ENCODE results near the gene MBNL3.

Gene MBNL3

DNA sequence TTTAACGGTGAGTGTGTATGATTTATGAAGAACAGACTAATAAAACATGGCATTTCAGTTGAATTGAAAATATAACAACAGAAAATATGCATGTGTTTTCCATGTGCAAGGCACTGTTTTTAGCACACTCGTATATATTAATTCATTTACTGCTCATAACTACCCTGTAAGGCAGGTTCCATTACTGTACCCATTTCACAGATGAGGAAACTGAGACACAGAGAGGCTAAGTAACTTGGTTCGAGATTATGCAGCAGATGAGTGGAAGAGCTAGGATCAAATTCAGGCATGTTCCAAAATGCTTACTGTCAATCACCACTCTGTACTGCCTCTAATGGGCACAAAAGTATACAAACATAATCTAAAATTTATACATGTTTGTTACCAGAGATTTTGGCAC, 20.4 kb downstream of the MBNL3 start:
- TF ChIP-seq, protein P1, sequence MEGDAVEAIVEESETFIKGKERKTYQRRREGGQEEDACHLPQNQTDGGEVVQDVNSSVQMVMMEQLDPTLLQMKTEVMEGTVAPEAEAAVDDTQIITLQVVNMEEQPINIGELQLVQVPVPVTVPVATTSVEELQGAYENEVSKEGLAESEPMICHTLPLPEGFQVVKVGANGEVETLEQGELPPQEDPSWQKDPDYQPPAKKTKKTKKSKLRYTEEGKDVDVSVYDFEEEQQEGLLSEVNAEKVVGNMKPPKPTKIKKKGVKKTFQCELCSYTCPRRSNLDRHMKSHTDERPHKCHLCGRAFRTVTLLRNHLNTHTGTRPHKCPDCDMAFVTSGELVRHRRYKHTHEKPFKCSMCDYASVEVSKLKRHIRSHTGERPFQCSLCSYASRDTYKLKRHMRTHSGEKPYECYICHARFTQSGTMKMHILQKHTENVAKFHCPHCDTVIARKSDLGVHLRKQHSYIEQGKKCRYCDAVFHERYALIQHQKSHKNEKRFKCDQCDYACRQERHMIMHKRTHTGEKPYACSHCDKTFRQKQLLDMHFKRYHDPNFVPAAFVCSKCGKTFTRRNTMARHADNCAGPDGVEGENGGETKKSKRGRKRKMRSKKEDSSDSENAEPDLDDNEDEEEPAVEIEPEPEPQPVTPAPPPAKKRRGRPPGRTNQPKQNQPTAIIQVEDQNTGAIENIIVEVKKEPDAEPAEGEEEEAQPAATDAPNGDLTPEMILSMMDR (IDR thresholded peaks at IDR 0.05), result no peak
- no peaks in the 10 kb centered on the region for H3K36me3 ChIP-seq
- H3K27me3 ChIP-seq, result no peaks in the 10 kb centered on the region
- H3K27ac ChIP-seq, result no peak overlapping the region
- H3K4me3 ChIP-seq (ENCODE audit: low read depth in 1 of 2, low read length in 1 of 2), result no peak overlapping the region
- H3K9me3 ChIP-seq, result no peaks in the 10 kb centered on the region
- H3K4me1 ChIP-seq (ENCODE audit: control insufficient read depth in 1 of 2, insufficient read depth in 1 of 2, low read depth in 1 of 2, low read length in 1 of 2), result no peaks in the 10 kb centered on the region

DNA sequence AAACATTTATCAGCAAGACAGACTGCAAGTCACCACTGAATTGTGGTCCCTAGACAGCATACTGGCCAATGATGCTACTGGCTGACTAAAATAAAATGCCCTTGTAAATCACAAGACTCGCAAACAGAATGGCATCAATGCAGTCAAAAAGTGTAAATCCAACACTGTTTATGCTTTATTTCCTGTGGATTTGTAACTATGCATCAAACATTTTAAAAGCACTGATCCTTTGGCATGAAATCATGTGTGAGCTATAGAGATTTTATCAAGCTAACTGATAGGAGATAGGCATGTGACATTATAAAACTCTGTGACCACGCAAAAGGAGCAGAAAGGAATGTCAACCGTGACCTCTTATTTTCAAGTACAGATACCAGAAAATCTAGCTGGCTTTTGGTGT, 20.8 kb downstream of the MBNL3 start:
- H3K27ac ChIP-seq, result no peak overlapping the region
- no peaks in the 10 kb centered on the region for H3K27me3 ChIP-seq
- no peaks in the 10 kb centered on the region for H3K9me3 ChIP-seq
- H3K36me3 ChIP-seq, result no peaks in the 10 kb centered on the region
- H3K4me1 ChIP-seq (ENCODE audit: control insufficient read depth in 1 of 2, insufficient read depth in 1 of 2, low read depth in 1 of 2, low read length in 1 of 2), result no peaks in the 10 kb centered on the region
- H3K4me3 ChIP-seq (ENCODE audit: low read depth in 1 of 2, low read length in 1 of 2), result no peak overlapping the region
- TF ChIP-seq, protein P1 (IDR thresholded peaks at IDR 0.05), result no peak

DNA sequence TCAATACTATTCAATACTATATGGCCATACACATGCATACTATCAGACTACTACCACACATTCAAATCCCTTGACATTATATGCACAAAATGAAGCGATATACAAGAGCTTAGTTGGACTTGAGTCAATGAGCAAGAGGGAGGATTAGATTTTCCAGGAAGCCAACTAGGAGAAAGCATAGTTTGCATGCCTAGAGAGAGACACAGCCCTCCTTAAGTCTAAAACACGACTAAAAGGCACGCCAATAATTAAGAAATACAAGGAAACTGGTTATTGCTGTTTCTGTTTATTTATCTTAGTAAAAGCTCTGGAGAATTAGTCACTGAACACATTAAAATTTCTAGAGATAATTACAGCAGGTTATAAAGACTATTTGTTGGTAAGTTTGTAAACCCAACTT, 21.8 kb downstream of the MBNL3 start:
- H3K4me3 ChIP-seq (ENCODE audit: low read depth in 1 of 2, low read length in 1 of 2), result no peak overlapping the region
- H3K27me3 ChIP-seq, result no peaks in the 10 kb centered on the region
- no peaks in the 10 kb centered on the region for H3K36me3 ChIP-seq
- no peaks in the 10 kb centered on the region for H3K9me3 ChIP-seq
- no peak overlapping the region for H3K27ac ChIP-seq
- H3K4me1 ChIP-seq (ENCODE audit: control insufficient read depth in 1 of 2, insufficient read depth in 1 of 2, low read depth in 1 of 2, low read length in 1 of 2), result no peaks in the 10 kb centered on the region
- TF ChIP-seq, protein P1 (IDR thresholded peaks at IDR 0.05), result no peak

DNA sequence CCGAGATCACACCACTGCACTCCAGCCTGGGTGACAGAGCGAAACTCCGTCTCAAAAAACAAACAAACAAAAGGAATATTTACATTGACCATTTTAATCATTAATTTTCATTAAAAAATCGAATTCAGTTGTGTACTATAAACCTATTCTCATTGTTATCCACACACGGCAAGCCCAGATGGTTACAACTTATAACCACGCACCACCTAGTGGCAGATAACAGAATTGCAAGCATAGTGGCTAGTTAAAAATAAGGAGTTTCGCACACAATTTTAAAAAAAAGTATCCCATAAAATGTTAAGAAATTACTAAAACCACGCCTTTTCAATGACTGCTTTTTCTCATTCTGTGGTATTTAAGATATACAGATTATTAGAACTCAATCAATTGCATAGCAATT, 25.4 kb downstream of the MBNL3 start:
- TF ChIP-seq, protein P1 (IDR thresholded peaks at IDR 0.05), result peak; percentile 66
- no peaks in the 10 kb centered on the region for H3K36me3 ChIP-seq
- no peaks in the 10 kb centered on the region for H3K4me1 ChIP-seq (ENCODE audit: control insufficient read depth in 1 of 2, insufficient read depth in 1 of 2, low read depth in 1 of 2, low read length in 1 of 2)

DNA sequence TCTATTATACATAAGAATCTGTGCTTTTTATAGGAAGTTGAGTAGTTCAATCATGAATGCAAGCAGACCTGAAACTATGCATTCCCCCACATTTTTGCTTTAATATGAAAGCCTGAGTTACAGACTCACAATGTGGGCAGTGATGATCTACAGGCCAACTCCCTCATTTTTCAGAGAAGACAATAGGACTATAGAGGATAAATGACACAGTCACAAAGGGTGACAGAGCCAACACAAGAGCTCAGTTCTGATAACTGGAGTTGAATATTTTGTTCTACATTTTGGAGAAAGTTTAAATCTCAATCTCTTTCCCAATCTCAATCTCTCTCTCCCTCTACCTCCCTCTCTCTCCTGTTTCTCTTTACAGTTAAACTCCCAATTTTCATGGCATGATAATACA, 27.0 kb downstream of the MBNL3 start:
- no peaks in the 10 kb centered on the region for H3K36me3 ChIP-seq
- H3K4me1 ChIP-seq (ENCODE audit: control insufficient read depth in 1 of 2, insufficient read depth in 1 of 2, low read depth in 1 of 2, low read length in 1 of 2), result no peaks in the 10 kb centered on the region
- H3K27me3 ChIP-seq, result no peaks in the 10 kb centered on the region
- H3K4me3 ChIP-seq (ENCODE audit: low read depth in 1 of 2, low read length in 1 of 2), result no peak overlapping the region
- no peak overlapping the region for H3K27ac ChIP-seq
- TF ChIP-seq, protein P1 (IDR thresholded peaks at IDR 0.05), result no peak
- H3K9me3 ChIP-seq, result no peaks in the 10 kb centered on the region

More for the DNA sequence above, 25.4 kb downstream of the MBNL3 start:
- no peaks in the 10 kb centered on the region for H3K27me3 ChIP-seq
- H3K9me3 ChIP-seq, result no peaks in the 10 kb centered on the region
- H3K27ac ChIP-seq, result no peak overlapping the region
- H3K4me3 ChIP-seq (ENCODE audit: low read depth in 1 of 2, low read length in 1 of 2), result no peak overlapping the region
